HCT116 (cell line): Measurements from ENCODE around the gene PRPF40A. TPM values are rescaled to one million over a fixed set of nuclear protein-coding genes. Genes with fewer than 3 reads are reported as not detected.

Experiments
- ATAC-seq: fragments of 200-7000 bp; cut with Tn5 transposase; 2 replicates; pipeline ENCODE4 v1.9.1; 2020; ENCODE audit warnings: mild to moderate bottlenecking, moderate library complexity
- BruUV-seq: library from RNA; stranded (reverse); fragments of 400-500 nt; replicated peaks from 2 replicates; lab custom pipeline; 2021; lab: Mats Ljungman, UMichigan
- CTCF ChIA-PET: fragments of 300-600 bp; sonication (Branson Sonifier 250); formaldehyde crosslinking; loops from one replicate; lab custom pipeline; 2021; ENCODE audit warnings: antibody characterized with exemption; lab: Charles Lee
- POLR2A ChIA-PET: fragments of 300-600, 350-600 bp; sonication (Branson Sonifier 250); formaldehyde crosslinking; loops from one replicate; lab custom pipeline; 2021; ENCODE audit warnings: antibody characterized with exemption; lab: Charles Lee
- RAD21 ChIA-PET, 2 experiments: fragments of 300-600 bp; sonication (Branson Sonifier 250); formaldehyde crosslinking; loops; one replicate each; lab custom pipeline; 2023; ENCODE audit warnings: low total read pairs in 2 of 2; ENCODE audit not compliant: uncharacterized antibody in 2 of 2, unreplicated experiment in 2 of 2, low non-redundant PET in 1 of 2; lab: Charles Lee
- DNase-seq: peaks from one replicate; pipeline ENCODE4 v3.0.0-alpha.2; 2010; ENCODE audit warnings: low read depth, low spot score
- H2AFZ ChIP-seq: fragments of 200-600 bp; shearing (Covaris generic), sonication (generic); 2 replicates; pipeline ENCODE4 v1.6.1; 2017; ENCODE audit warnings: low read depth, mixed run types, mixed read lengths, antibody characterized with exemption, low read length; ENCODE audit not compliant: poor library complexity, severe bottlenecking
- H3K27ac ChIP-seq: 2 replicates; pipeline ENCODE4 v1.5.1; 2012; ENCODE audit warnings: low read depth, low read length
- H3K27me3 ChIP-seq: fragments of 200-600 bp; sonication (generic); 2 replicates; pipeline ENCODE4 v1.6.1; 2016; ENCODE audit warnings: mixed run types, low read length, mixed read lengths; ENCODE audit not compliant: insufficient read depth
- H3K36me3 ChIP-seq, 2 experiments: fragments of 200-500 bp in 1 of 2; fragments of 200-600 bp in 1 of 2; sonication (Bioruptor generic) in 1 of 2; sonication (generic) in 1 of 2; 2 replicates each; pipeline versions ENCODE4 v1.5.1 to v1.6.1; 2014 to 2016; ENCODE audit warnings: low read length in 2 of 2, inconsistent platforms in 1 of 2, mixed read lengths in 1 of 2, mixed run types in 1 of 2; ENCODE audit not compliant: insufficient read depth in 2 of 2, control insufficient read depth in 1 of 2
- H3K4me1 ChIP-seq, 2 experiments: fragments of 200-600 bp in 1 of 2; sonication (generic) in 1 of 2; 2 replicates each; pipeline versions ENCODE4 v1.5.1 to v1.6.1; 2012 to 2017; ENCODE audit warnings: low read length in 2 of 2, inconsistent platforms in 1 of 2, mild to moderate bottlenecking in 1 of 2, mixed read lengths in 1 of 2, mixed run types in 1 of 2, moderate library complexity in 1 of 2; ENCODE audit not compliant: insufficient read depth in 2 of 2, control insufficient read depth in 1 of 2
- H3K4me2 ChIP-seq: fragments of 200-600 bp; sonication (generic); 2 replicates; pipeline ENCODE4 v1.6.1; 2017; ENCODE audit warnings: mixed run types, low read length, mixed read lengths
- H3K4me3 ChIP-seq, 2 experiments: fragments of 200-600 bp in 1 of 2; sonication (generic) in 1 of 2; replicated peaks in 1 of 2; 2 replicates each; pipeline ENCODE4 v1.5.1; 2011 to 2016; ENCODE audit warnings: low read length in 2 of 2, control low read depth in 1 of 2, low read depth in 1 of 2, mild to moderate bottlenecking in 1 of 2, mixed read lengths in 1 of 2, mixed run types in 1 of 2
- H3K79me2 ChIP-seq: fragments of 200-600 bp; sonication (generic); 2 replicates; pipeline ENCODE4 v1.6.1; 2017; ENCODE audit warnings: mild to moderate bottlenecking, mixed run types, low read length, moderate library complexity, mixed read lengths; ENCODE audit not compliant: insufficient read depth
- H3K9ac ChIP-seq: fragments of 200-600 bp; sonication (generic); 2 replicates; pipeline ENCODE4 v1.6.1; 2016; ENCODE audit warnings: low read length, mixed read lengths
- H3K9me2 ChIP-seq: fragments of 200-600 bp; sonication (generic), shearing (Covaris generic); 2 replicates; pipeline ENCODE4 v1.6.1; 2017; ENCODE audit warnings: mixed run types, mild to moderate bottlenecking, moderate library complexity; ENCODE audit not compliant: insufficient read depth
- H3K9me3 ChIP-seq, 2 experiments: fragments of 200-500 bp in 1 of 2; fragments of 200-600 bp in 1 of 2; sonication (Bioruptor generic) in 1 of 2; sonication (generic) in 1 of 2; 2 replicates each; pipeline ENCODE4 v1.6.1; 2014 to 2017; ENCODE audit warnings: low read length in 2 of 2, mixed read lengths in 2 of 2, inconsistent platforms in 1 of 2, low read depth in 1 of 2, mild to moderate bottlenecking in 1 of 2, mixed run types in 1 of 2, moderate library complexity in 1 of 2; ENCODE audit not compliant: control insufficient read depth in 1 of 2, insufficient read depth in 1 of 2
- H4K20me1 ChIP-seq: fragments of 200-600 bp; sonication (generic), shearing (Covaris generic); 2 replicates; pipeline ENCODE4 v1.6.1; 2017; ENCODE audit warnings: mixed run types, mild to moderate bottlenecking, moderate library complexity; ENCODE audit not compliant: insufficient read depth
- CBX3 ChIP-seq: IDR thresholded peaks from 2 replicates; pipeline ENCODE4 v1.6.1; 2012; ENCODE audit warnings: low read depth
- CTCF ChIP-seq, 3 experiments: fragments of 200-600 bp in 1 of 3; sonication (generic) in 1 of 3; IDR thresholded peaks in 2 of 3; conservative IDR thresholded peaks in 1 of 3; 2 replicates each; pipeline ENCODE4 v1.5.1; 2012 to 2017; ENCODE audit warnings: low read depth in 2 of 3, low read length in 2 of 3, antibody characterized with exemption in 1 of 3, borderline replicate concordance in 1 of 3, control low read depth in 1 of 3, mild to moderate bottlenecking in 1 of 3, mixed read lengths in 1 of 3, mixed run types in 1 of 3, moderate library complexity in 1 of 3; ENCODE audit not compliant: insufficient read depth in 1 of 3
- EGR1 ChIP-seq: IDR thresholded peaks from 2 replicates; pipeline ENCODE4 v1.6.1; 2012; ENCODE audit warnings: low read depth
- ELF1 ChIP-seq: IDR thresholded peaks from 2 replicates; pipeline ENCODE4 v1.6.1; 2012; ENCODE audit warnings: low read depth, borderline replicate concordance
- EZH2phosphoT487 ChIP-seq: fragments of 200-600 bp; IDR thresholded peaks from 2 replicates; pipeline ENCODE4 v1.6.1; 2018; ENCODE audit warnings: antibody characterized with exemption, borderline replicate concordance
- FOSL1 ChIP-seq: IDR thresholded peaks from 2 replicates; pipeline ENCODE4 v1.6.1; 2012; ENCODE audit warnings: low read depth
- MAX ChIP-seq: IDR thresholded peaks from 2 replicates; pipeline ENCODE4 v1.6.1; 2012
- POLR2AphosphoS5 ChIP-seq: IDR thresholded peaks from 2 replicates; pipeline ENCODE4 v1.6.1; 2011; ENCODE audit warnings: mild to moderate bottlenecking, low read depth, low read length, moderate library complexity
- RAD21 ChIP-seq: IDR thresholded peaks from 2 replicates; pipeline ENCODE4 v1.6.1; 2012; ENCODE audit warnings: low read depth, mild to moderate bottlenecking
- SIN3A ChIP-seq: IDR thresholded peaks from 2 replicates; pipeline ENCODE4 v1.6.1; 2012; ENCODE audit warnings: low read depth
- SP1 ChIP-seq: IDR thresholded peaks from 2 replicates; pipeline ENCODE4 v1.6.1; 2012; ENCODE audit warnings: low read depth
- SRF ChIP-seq: IDR thresholded peaks from 2 replicates; pipeline ENCODE4 v1.6.1; 2012; ENCODE audit warnings: low read depth
- TCF7L2 ChIP-seq: IDR thresholded peaks from 2 replicates; pipeline ENCODE4 v1.7.0; 2011; ENCODE audit warnings: borderline replicate concordance, inconsistent platforms; ENCODE audit not compliant: insufficient read depth, insufficient read length; ENCODE audit errors: extremely low read depth
- YY1 ChIP-seq: IDR thresholded peaks from 2 replicates; pipeline ENCODE4 v1.6.1; 2011; ENCODE audit warnings: low read length, low read depth, moderate library complexity, mild to moderate bottlenecking; ENCODE audit not compliant: insufficient replicate concordance; ENCODE audit errors: extremely low read depth
- ZBTB33 ChIP-seq: IDR thresholded peaks from 2 replicates; pipeline ENCODE4 v1.6.1; 2011; ENCODE audit warnings: mild to moderate bottlenecking, low read length, moderate library complexity; ENCODE audit not compliant: insufficient replicate concordance; ENCODE audit errors: extremely low read depth
- ZFX ChIP-seq: fragments of 450-650 bp; IDR thresholded peaks from 2 replicates; pipeline ENCODE4 v1.6.1; 2017
- ZNF274 ChIP-seq: fragments of 200-500 bp; sonication (Bioruptor generic); IDR thresholded peaks from 2 replicates; pipeline ENCODE4 v1.6.1; 2014; ENCODE audit warnings: mild to moderate bottlenecking, low read depth, low read length, inconsistent platforms
- intact Hi-C: fragments of 100-400 bp; cut with micrococcal nuclease; formaldehyde crosslinking; loops from 2 replicates; pipeline ENCODE4 v1.10.0; 2022
- total RNA-seq: library from RNA; stranded (reverse); gene quantifications from one replicate; pipeline ENCODE4 v1.2.1, GENCODE V29; 2021; ENCODE audit not compliant: unreplicated experiment
- TF ChIP-seq, protein P1 (sequence below): IDR thresholded peaks from 2 replicates; pipeline ENCODE4 v1.6.1; 2012; ENCODE audit warnings: low read depth

PRPF40A gene
- total RNA-seq, 1 experiment from 2014 or later: 171 TPM

DNA sequence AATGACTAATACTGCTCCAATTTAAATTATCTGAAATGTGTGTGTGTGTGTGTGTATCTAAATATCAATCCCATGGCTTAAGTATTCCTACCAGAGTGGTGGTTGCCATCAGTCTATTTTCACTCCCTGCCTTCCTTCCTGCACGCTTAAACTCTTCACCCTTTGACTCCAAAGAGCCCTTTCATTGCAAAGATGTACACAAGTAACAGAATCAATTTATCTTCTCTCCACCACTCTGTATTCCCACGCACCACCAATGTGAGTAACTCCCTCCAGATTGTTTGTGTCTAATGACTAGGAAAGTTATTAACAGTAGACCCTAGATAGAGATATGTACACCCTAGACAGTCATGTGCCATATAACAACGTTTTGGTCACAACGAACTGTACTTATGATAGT, 44.0 kb upstream of the PRPF40A start:
- no peaks in the 10 kb centered on the region for H3K4me1 ChIP-seq
- ChIA-PET POLR2A (no interaction called here), RAD21 (no interaction called here), CTCF (no interaction called here)
- no peak for TF ChIP-seq RAD21
- TF ChIP-seq ZBTB33: no peak
- TF ChIP-seq ZNF274: no peak
- TF ChIP-seq EGR1: no peak
- TF ChIP-seq ELF1: no peak
- TF ChIP-seq CBX3: no peak
- TF ChIP-seq SP1: no peak
- TF ChIP-seq EZH2phosphoT487: no peak
- TF ChIP-seq, protein P1, sequence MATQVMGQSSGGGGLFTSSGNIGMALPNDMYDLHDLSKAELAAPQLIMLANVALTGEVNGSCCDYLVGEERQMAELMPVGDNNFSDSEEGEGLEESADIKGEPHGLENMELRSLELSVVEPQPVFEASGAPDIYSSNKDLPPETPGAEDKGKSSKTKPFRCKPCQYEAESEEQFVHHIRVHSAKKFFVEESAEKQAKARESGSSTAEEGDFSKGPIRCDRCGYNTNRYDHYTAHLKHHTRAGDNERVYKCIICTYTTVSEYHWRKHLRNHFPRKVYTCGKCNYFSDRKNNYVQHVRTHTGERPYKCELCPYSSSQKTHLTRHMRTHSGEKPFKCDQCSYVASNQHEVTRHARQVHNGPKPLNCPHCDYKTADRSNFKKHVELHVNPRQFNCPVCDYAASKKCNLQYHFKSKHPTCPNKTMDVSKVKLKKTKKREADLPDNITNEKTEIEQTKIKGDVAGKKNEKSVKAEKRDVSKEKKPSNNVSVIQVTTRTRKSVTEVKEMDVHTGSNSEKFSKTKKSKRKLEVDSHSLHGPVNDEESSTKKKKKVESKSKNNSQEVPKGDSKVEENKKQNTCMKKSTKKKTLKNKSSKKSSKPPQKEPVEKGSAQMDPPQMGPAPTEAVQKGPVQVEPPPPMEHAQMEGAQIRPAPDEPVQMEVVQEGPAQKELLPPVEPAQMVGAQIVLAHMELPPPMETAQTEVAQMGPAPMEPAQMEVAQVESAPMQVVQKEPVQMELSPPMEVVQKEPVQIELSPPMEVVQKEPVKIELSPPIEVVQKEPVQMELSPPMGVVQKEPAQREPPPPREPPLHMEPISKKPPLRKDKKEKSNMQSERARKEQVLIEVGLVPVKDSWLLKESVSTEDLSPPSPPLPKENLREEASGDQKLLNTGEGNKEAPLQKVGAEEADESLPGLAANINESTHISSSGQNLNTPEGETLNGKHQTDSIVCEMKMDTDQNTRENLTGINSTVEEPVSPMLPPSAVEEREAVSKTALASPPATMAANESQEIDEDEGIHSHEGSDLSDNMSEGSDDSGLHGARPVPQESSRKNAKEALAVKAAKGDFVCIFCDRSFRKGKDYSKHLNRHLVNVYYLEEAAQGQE: no peak
- no peak for TF ChIP-seq YY1
- TF ChIP-seq SRF: no peak
- no peak for TF ChIP-seq CTCF (IDR thresholded peaks at IDR 0.05 in 2 of 3, conservative IDR thresholded peaks at IDR 0.05 in 1 of 3; ENCODE audit: borderline replicate concordance in 1 of 3, insufficient read depth in 1 of 3, low read depth in 2 of 3, low read length in 2 of 3)
- no peak for TF ChIP-seq FOSL1
- TF ChIP-seq ZFX: no peak
- no peak for TF ChIP-seq MAX
- no peak for TF ChIP-seq TCF7L2
- no peak for TF ChIP-seq SIN3A
- TF ChIP-seq POLR2AphosphoS5: no peak
- intact Hi-C loops: no loop called here
- no peaks in the 10 kb centered on the region for H3K9me3 ChIP-seq
- peaks cover 4 to 5% of the 10 kb centered on the region in 2 experiments; a peak in 2 of 4 replicates for H3K36me3 ChIP-seq
- H3K9me2 ChIP-seq: no peaks in the 10 kb centered on the region
- no peaks in the 10 kb centered on the region for H4K20me1 ChIP-seq
- DNase-seq (no peak), ATAC-seq (no peak)
- H3K9ac ChIP-seq: no peak overlapping the region
- no peak overlapping the region for H3K4me3 ChIP-seq
- H3K27me3 ChIP-seq: no peaks in the 10 kb centered on the region
- no TSS peak for BruUV-seq
- no peaks in the 10 kb centered on the region for H3K79me2 ChIP-seq
- H3K27ac ChIP-seq: no peak overlapping the region
- H2AFZ ChIP-seq: no peak overlapping the region
- no peak overlapping the region for H3K4me2 ChIP-seq
